Kidney (tissue), 14 donors: ENCODE measurements around the gene SLAIN2. TPM values are rescaled to one million over a fixed set of nuclear protein-coding genes. Genes with fewer than 3 reads are reported as not detected.

Experiments used
- DNase-seq, 5 donors: peaks; one replicate each; pipeline ENCODE4 v3.0.0-alpha.2; 2013 to 2020
- FAIRE-seq: peaks from 2 replicates; lab custom pipeline; 2012; peaks lifted over from hg19 to GRCh38; lab: Jason Lieb, UNC
- H3K27ac ChIP-seq, 2 donors: one replicate each; pipeline ENCODE4 v1.7.0; 2013; ENCODE audit warnings: low read depth in 2 of 2, low read length in 2 of 2, inconsistent platforms in 1 of 2
- H3K27me3 ChIP-seq: one replicate; pipeline ENCODE4 v1.7.1; 2013; ENCODE audit warnings: low read length, inconsistent platforms; ENCODE audit not compliant: control insufficient read depth, insufficient read depth
- H3K36me3 ChIP-seq, 3 donors: one replicate each; pipeline versions ENCODE4 v1.7.0 to v1.7.1; 2013; ENCODE audit warnings: low read length in 3 of 3, control low read depth in 1 of 3, inconsistent platforms in 1 of 3; ENCODE audit not compliant: insufficient read depth in 3 of 3, control insufficient read depth in 2 of 3
- H3K4me1 ChIP-seq, 3 donors: one replicate each; pipeline versions ENCODE4 v1.7.0 to v1.7.1; 2013; ENCODE audit warnings: low read length in 3 of 3, inconsistent platforms in 1 of 3, low read depth in 1 of 3; ENCODE audit not compliant: control insufficient read depth in 2 of 3, insufficient read depth in 2 of 3
- H3K4me3 ChIP-seq, 3 donors: one replicate each; pipeline versions ENCODE4 v1.7.0 to v1.8.1; 2013; ENCODE audit warnings: low read length in 3 of 3, control low read depth in 1 of 3, inconsistent platforms in 1 of 3
- H3K9ac ChIP-seq, 3 donors: one replicate each; pipeline versions ENCODE4 v1.7.0 to v1.7.1; 2013; ENCODE audit warnings: low read length in 3 of 3, control low read depth in 1 of 3, inconsistent platforms in 1 of 3
- H3K9me3 ChIP-seq, 3 donors: one replicate each; pipeline versions ENCODE4 v1.7.0 to v1.7.1; 2013; ENCODE audit warnings: low read length in 3 of 3, control low read depth in 1 of 3, inconsistent platforms in 1 of 3; ENCODE audit not compliant: control insufficient read depth in 2 of 3, insufficient read depth in 1 of 3
- intact Hi-C: fragments of 100-400 bp; cut with DNase I; formaldehyde crosslinking; loops from one replicate; pipeline ENCODE4 v1.11.1; 2022
- polyA plus RNA-seq: library from polyadenylated mRNA; stranded (reverse); fragments of 350-450 nt; fragmentation: Illumina TruSeq; extraction: RNeasy Lipid Tissue Mini Kit (QIAGEN cat#74804); gene quantifications from one replicate; pipeline ENCODE4 v1.2.3, GENCODE V29; 2014; ENCODE audit warnings: low read depth, low replicate concordance; ENCODE audit not compliant: insufficient read depth
- total RNA-seq: library from RNA; stranded (reverse); fragmentation: NEBNext Ultra II Directional; extraction: Animal tissue kit (Norgen Biotek cat#: 25700); gene quantifications from one replicate; pipeline ENCODE4 v1.2.1, GENCODE V29; 2021
- TF ChIP-seq, protein P1 (sequence below): IDR thresholded peaks from 3 replicates; pipeline ENCODE4 v1.5.1; 2012; ENCODE audit warnings: mild to moderate bottlenecking, moderate library complexity, borderline replicate concordance; ENCODE audit not compliant: insufficient read depth; ENCODE audit errors: extremely low read depth
- donor health status: control.
- donor health status: control.
- donor health status: control.
- donor health status: control.
- donor health status: control.
- donor health status: DM: yes; HTN: yes; CAD: no.
- donor health status: Normal renal cell carcinoma (clear cell type).

The SLAIN2 gene
- total and polyA plus RNA-seq, 2 donors from 2014 or later = 23.6 to 69.1 TPM

DNA sequence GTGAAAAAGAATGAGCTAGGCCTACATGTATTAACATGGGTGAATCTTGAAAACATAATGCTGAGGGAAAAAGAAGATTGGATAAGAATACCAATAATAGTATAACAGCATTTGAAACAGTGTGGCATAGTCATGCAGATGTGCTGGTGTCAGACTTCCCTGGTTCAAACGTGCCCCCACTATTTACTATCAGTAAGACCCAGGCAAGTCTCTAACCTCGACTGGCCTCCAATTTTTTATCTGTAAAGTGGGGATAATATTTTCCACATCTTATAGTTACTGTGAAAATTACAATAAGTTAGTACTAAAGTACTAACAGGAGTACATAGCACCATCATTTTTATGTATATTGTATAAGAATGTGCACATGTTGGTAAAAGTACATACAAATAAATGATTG is 17.0 kb upstream of the SLAIN2 start:
- FAIRE-seq (no peak), DNase-seq (no peak)
- Histone ChIP-seq H3K4me1 (no peaks in the 10 kb centered on the region), H3K9ac (no peak overlapping the region), H3K27ac (no peak overlapping the region), H3K36me3 (no peaks in the 10 kb centered on the region), H3K9me3 (no peaks in the 10 kb centered on the region), H3K4me3 (no peak overlapping the region), H3K27me3 (no peaks in the 10 kb centered on the region)
- TF ChIP-seq, protein P1, sequence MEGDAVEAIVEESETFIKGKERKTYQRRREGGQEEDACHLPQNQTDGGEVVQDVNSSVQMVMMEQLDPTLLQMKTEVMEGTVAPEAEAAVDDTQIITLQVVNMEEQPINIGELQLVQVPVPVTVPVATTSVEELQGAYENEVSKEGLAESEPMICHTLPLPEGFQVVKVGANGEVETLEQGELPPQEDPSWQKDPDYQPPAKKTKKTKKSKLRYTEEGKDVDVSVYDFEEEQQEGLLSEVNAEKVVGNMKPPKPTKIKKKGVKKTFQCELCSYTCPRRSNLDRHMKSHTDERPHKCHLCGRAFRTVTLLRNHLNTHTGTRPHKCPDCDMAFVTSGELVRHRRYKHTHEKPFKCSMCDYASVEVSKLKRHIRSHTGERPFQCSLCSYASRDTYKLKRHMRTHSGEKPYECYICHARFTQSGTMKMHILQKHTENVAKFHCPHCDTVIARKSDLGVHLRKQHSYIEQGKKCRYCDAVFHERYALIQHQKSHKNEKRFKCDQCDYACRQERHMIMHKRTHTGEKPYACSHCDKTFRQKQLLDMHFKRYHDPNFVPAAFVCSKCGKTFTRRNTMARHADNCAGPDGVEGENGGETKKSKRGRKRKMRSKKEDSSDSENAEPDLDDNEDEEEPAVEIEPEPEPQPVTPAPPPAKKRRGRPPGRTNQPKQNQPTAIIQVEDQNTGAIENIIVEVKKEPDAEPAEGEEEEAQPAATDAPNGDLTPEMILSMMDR = no peak
- intact Hi-C loops = no loop called here

DNA sequence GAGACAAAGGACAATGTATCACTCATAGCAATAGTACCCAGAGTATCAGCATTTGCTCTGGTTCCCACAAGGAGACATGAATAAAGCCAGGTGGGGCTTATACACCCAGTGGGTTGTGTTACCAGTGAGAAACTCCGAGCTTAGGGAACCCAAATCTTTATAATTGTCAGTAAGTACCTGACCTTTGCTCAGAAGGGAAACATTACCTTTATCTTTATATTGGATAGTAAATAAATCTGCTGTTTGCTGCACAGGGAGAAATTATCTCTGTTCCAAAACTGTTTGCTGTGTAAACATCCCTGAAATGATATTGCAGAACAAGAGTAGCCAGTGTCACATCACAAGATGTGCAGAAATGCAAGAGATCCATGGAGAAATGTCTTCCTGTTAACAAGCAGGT is 12.1 kb upstream of the SLAIN2 start:
- TF ChIP-seq, protein P1 = no peak
- no peaks in the 10 kb centered on the region for H3K36me3 ChIP-seq
- no peak overlapping the region for H3K27ac ChIP-seq
- no peaks in the 10 kb centered on the region for H3K9me3 ChIP-seq
- FAIRE-seq (no peak), DNase-seq (no peak)
- H3K4me3 ChIP-seq = no peak overlapping the region
- intact Hi-C loops = no loop called here
- no peak overlapping the region for H3K9ac ChIP-seq
- H3K27me3 ChIP-seq = no peaks in the 10 kb centered on the region
- H3K4me1 ChIP-seq = no peaks in the 10 kb centered on the region

DNA sequence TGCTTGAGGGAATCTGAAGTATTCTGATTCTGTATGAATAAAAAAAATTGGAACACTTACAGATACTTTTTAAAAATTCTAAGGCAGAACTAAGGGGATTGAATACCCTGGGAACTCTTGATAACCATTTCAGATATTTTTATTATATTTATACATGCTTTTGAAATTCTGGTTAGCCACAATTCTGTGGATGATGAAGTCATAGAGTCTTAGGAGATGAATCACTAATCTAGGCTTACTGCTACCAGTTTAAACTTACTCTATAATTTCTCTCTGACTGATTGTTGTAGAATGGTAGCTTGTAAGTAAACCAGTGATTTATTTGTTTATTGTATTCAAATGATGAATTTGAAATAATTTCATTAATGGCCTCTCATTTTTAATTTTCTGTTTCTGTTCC is 11.4 kb upstream of the SLAIN2 start:
- Histone ChIP-seq H3K36me3 (no peaks in the 10 kb centered on the region), H3K9ac (no peak overlapping the region)
- FAIRE-seq = no peak

More for the DNA sequence above, 11.4 kb upstream of the SLAIN2 start:
- Histone ChIP-seq H3K4me1 (no peaks in the 10 kb centered on the region), H3K4me3 (no peak overlapping the region), H3K27me3 (no peaks in the 10 kb centered on the region), H3K27ac (no peak overlapping the region), H3K9me3 (no peaks in the 10 kb centered on the region)
- DNase-seq = no peak
- TF ChIP-seq, protein P1 = no peak
- intact Hi-C loops = no loop called here
